HG02759 (cell line): ENCODE results near the gene KCNJ14.

Experiments
- ATAC-seq: cut with Tn5 transposase; IDR thresholded peaks from one replicate; pipeline ENCODE4 v1.9.1; 2021; ENCODE audit warnings: mild to moderate bottlenecking, moderate library complexity; ENCODE audit not compliant: unreplicated experiment

KCNJ14 gene

DNA sequence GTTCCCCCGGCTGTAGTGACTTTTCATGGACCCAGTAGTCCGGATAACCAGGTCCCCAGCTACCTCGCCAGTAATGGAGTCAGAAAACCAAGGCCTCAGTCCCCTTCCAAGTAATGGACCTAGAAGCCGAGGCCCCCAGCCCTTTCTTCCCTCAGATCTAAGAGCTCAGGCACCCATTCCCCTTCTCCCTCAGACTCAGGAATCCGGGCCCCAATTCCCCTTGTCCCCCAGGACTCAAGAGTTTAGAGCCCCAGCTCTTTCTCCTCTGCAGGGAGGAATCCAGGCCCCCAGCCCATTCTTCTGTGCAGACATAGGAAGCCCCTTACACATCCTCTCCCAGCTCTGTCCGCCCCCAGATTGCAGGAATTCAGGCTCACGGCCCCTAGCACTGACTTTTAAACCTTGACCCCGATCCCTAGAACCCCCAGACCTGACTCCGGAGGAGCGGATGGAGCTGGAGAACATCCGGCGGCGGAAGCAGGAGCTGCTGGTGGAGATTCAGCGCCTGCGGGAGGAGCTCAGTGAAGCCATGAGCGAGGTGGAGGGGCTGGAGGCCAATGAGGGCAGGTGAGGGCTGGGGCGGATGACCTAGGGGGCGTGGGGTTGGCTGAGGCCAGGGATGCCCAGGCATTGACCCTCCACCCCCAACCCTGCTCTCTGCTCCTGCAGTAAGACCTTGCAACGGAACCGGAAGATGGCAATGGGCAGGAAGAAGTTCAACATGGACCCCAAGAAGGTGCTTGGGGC is 14.7 kb downstream of the KCNJ14 start:
- no peak for ATAC-seq

DNA sequence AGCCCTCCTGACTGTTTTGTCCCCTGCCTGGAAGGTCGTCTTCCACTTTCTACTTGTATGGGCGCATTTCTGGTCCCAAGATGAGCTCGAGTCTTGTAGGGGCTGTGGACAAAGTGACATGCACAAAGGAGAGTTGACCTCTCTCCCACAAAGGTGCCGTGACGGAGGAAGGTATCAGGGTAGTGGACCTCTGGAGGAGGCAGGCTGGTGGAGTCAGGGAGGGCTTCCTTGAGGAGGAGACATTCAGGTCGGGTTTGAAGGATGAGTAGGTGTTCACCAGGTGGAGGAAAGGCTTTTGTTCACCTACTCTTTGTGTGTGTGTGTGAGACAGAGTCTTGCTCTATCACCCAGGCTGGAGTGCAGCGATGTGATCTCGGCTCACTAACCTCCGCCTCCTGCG is 15.5 kb downstream of the KCNJ14 start:
- no peak for ATAC-seq

DNA sequence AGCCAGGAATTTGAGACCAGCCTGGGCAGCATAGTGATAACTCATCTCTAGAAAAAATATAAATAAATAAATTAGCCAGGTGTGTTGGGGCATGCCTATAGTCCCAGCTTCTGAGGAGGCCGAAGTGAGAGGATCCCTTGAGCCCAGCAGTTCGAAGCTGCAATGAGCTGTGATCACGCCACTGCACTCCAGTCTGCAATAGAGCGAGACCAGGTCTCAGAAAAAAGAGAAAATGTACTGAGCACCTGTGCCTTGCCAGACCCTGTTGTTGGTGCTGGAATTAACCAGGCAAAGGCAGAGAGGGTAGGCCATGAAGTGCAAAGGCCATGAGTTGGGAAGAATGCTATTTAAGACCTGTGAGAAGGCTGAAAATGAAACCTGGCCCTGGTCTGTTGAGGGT is 16.5 kb downstream of the KCNJ14 start:
- ATAC-seq = no peak

DNA sequence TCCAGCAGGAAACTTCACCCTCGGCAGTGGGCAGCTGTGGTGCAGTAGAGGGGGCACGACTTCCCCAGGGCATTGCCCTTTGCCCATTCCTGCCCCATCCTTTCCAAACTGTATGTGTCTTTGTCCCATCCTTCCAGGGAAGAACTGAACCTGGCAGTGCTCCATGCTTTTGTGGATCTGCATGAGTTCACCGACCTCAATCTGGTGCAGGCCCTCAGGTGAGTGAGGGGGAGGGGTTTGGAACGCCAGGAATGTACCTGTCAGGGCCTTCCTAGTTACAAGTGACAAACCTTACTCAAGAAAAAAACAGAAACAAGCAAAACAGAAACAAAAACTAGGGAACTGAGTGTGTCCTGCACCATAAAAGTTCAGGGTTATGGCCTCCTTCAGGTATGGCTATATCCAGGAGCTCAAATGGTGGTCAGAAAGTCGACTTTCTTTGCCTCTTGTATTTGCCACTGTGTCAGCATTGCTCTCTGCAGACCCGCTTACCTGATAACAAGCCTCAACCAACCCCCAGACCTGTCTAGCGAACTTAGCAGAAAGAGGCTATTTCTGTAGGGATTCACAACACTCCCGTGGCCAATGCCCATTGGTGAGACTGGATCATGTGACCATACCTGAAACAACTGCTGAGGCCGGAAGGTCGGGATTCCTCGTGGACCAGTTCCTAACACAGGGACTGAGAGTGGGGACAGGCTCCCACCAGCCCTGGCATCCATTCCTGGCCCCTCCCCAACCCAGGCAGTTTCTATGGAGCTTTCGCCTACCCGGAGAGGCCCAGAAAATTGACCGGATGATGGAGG is 18.0 kb downstream of the KCNJ14 start:
- ATAC-seq = no peak

DNA sequence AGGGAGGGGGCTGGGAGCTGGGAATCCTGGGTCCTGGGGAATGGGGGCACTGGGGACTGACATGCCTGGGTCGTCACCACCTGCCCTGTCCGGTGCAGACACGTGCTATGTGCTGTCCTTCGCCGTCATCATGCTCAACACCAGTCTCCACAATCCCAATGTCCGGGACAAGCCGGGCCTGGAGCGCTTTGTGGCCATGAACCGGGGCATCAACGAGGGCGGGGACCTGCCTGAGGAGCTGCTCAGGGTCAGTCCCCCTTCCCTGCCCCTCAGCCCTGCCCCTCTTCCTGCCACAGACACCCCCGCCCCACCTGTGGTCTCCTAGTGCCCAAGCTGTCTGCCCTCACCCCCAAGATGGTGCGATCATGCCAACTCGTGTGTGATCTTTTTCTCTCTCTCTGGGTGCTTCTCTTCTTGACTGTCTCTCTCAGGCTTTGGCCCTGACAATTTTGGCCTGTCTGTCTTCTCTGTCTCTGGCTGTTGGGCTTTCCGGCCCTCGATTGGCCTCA is 18.8 kb downstream of the KCNJ14 start:
- ATAC-seq = no peak

DNA sequence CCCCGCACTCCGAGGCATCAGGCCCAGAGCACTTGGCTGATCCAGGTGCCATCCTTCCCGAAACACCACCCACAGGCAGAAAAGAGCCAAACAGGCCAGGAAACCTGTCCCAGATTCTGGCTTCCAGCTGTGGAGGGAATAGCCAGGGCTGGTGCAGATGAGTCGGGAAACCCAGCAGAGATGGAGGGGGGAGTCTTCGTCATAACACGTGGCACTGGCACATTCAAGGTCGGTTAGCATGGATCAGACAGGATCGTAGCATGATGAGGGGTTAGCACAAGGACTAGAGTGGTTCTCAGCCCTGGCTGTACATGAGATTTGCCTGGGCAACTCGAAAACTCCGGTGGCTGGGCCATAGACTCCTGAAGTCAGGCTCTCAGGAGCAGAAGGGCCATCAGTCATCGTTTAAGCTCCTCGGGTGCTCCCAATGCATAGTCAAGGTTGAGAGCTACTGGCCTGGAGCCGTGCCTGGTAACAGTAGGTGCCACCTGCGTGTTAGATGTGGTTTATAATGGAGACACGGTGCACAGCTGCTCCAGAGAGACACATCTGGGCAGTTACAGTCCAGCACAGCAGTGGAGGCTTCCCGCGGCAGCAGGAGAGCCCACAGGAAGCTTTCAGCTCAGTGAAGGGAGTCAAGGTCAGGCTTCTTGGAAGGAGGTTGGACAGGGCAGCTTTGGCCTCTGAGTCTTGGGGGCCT is 20.1 kb downstream of the KCNJ14 start:
- no peak for ATAC-seq

DNA sequence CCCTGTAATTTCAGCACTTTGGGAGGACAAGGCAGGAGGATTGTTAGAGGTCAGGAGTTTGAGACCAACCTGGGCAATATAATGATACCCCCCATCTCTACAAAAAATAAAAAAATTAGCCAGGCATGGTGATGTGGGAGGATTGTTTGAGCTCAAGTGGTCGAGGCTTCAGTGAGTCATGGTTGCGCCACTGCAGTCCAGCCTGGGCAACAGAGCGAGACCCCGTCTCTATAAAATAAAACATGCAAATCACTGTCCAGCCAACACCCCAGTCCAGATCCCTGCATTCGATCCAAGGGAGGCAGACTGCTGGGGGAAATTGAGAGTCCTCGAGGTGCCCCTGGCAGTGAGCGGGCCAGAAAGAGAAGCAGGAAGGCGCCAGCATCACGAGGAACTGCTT is 20.8 kb downstream of the KCNJ14 start:
- ATAC-seq = no peak

DNA sequence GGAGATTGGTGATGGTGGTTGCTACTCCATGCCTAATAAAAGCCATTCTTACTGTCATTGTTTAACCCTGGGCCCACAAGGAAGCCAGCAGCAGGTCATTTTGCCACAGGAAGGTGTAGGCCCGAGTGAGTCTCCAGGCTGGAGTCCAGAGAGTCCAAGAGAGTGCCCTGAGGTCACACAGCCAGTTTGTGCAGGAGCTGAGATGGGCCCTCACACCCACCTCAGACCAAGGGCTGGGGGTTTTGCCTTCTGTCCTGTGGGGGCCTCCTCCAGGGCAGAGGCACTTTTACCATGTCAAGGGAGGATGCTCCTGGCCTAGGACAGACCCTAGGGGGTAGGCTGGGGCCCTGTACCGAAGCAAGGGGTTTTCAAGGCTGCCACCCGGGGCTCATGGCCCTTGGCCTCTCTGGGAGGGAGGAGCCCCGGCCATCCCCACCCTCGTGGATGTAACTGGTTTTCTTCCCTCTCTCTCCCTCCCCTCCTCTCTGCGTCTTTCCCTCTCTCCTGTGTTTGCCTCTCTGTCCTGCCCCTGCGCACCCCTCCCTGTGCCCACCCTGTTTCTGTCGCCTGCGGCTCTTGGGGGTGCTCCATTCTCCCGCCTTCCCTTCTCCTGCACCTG is 21.8 kb downstream of the KCNJ14 start:
- ATAC-seq = no peak

DNA sequence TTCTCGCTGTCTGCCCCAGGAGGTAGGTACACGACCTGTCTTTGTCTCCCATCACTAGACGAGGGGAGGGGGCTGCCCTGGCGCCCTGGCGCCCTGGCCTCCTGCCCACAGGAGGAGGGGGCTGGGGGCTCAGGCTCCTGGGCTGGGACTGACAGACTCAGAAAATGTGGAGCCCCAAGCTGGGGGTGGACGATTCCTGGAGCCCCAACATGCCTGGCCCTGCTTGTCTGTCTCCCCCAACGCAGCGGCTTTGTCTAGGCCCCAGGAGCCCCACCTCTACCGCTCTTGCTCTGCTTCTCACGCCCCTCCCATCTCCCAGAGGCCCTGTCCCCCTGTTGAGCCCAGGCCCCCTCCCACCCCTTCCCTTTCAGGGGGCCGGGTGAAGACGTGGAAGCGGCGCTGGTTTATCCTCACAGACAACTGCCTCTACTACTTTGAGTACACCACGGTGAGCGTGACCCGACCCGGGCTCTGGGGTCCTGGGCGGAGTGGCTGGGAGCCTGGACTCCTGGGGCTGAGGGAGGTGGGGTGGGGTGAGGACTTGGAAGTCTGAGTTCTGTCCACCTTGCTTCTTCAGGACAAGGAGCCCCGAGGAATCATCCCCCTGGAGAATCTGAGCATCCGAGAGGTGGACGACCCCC is 22.4 kb downstream of the KCNJ14 start:
- ATAC-seq = no peak

DNA sequence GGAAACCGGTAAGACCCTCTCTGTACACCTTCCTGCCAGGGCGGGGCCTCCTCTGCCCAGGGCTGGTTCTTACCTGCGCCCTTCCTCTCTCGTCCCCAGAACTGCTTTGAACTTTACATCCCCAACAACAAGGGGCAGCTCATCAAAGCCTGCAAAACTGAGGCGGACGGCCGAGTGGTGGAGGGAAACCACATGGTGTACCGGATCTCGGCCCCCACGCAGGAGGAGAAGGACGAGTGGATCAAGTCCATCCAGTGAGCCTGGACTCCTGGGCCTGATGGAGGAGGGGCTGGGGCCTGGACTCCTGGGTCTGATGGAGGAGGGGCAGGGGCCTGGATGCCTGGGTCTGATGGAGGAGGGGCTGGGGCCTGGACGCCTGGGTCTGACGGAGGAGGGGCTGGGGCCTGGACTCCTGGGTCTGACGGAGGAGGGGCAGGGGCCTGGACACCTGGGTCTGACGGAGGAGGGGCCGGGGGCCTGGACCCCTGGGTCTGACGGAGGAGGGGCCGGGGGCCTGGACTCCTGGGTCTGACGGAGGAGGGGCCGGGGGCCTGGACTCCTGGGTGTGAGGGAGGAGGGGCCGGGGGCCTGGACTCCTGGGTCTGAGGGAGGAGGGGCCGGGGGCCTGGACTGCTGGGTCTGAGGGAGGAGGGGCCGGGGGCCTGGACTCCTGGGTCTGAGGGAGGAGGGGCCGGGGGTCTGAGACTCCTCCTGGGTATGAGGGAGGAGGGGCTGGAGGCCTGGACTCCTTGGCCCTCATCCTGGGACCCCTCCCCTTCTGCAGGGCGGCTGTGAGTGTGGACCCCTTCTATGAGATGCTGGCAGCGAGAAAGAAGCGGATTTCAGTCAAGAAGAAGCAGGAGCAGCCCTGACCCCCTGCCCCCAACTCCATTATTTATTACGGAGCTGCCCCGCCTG is 23.2 kb downstream of the KCNJ14 start:
- no peak for ATAC-seq

DNA sequence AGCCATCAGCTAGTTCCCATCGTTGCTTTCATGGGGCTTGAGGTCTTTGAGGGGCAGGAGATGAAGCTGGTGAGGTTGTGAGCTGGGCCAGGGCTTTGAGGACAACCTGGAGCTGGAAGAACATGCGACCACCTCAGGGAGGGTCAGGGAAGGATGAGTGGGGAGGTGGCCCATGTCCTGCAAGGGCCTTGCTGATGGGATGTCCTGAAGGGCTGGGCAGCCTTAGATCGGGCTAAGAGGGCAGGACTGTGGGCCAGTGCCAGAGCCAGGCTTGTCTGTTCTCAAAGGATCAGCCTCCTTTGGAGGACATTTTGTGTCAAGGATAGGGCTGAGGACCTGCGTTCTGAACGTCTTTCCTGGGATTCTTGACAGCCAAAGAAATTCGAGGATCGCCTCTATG is 24.3 kb downstream of the KCNJ14 start:
- ATAC-seq = no peak

DNA sequence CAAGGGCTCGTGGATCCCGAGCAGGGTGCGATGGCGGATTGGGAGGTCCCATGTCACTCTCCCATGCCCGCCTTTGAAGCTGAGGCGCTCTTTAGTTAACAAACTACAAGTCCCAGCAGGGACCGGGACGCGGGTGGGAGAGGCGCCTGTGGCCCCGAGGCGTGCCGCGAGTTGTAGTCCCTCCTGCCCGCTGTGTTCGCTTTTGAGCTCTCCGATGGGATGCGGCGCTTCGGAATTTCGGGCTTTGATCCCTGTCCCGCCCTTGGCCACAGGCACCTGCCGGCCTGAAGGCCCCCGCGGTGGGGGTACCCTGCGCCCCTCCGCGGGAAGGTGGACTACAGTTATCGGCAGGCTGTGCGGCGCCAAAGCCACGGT is 24.8 kb downstream of the KCNJ14 start:
- no peak for ATAC-seq

DNA sequence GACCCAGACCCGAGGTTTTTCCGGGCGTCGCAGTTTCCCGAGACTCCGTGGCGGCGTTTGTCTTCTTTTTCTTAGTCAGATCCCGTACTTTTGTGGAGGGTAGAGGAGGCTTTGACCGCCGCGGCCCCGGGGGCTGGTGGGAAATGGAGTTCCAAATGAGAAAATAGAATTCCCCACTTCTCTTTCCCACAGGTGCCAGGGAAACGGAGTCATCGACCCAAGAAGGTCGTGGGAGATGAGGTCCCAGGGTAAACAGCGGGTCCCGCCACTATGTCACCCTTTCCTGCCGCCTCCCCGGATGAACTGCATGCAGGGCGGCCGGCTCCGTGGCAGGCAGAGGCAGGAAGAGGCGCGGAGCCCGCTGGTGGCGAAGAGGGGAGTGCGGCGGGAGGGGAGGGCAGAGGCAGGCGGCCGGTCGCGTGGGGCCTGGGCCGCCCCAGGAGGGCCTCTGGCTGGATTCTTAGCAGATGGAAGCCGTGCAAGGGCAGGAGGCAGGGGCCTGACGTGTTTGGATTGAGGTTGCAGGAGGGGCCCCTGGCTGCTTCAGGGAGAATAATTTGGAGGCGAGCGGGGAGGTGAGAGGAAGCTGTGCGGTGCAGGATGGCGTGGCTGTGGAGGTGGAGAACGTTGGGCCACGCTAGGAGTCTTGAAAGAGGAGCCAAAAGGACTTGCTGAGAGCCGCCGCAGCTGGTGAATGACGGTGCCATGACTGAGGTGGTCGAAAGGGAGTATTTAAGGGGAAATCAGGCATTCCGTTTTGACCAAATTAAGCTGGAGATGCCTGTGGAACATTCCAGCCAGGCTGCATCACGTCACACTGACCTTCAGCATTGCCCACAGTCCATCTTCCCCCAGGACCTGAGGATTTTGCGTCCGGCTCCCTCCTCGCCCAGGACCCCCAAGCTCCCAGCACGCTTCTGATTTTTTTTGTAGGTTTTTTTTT is 25.5 kb downstream of the KCNJ14 start:
- no peak for ATAC-seq

DNA sequence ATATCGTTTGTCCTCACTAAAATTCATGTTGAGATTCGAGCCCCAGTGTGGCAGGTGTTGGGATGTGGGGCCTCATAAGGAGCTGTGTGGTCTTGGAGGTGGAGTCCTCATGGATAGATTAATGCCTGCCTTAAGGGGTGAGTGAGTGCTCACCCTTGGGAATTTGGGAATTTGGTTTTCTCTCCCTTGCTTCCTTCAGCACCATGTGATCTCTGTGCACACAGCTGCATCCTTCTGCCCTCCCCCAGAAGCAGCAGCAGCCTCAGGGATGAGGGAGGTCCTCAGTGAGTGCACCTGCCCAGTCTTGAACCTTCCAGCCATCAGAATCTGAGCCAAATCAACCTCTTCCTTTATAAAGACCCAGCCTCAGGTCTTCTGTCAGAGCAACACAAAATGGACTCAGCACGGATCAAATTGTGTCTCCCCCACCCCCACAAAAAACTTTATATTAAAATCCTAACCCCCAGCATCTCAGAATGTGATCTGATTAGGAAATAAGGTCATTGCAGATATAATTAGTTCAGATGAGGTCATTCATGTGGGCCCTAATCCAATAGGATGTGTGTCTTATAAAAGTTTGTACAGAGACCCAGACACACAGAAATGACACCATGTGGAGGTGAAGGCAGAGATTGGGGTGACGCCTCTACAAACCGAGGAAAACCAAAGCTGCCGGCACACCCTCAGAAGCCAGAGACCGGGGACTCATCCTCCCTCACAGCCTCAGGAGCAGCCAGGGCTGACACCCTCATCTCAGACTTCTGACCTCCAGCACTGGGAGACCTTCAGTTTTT is 26.7 kb downstream of the KCNJ14 start:
- ATAC-seq = no peak

DNA sequence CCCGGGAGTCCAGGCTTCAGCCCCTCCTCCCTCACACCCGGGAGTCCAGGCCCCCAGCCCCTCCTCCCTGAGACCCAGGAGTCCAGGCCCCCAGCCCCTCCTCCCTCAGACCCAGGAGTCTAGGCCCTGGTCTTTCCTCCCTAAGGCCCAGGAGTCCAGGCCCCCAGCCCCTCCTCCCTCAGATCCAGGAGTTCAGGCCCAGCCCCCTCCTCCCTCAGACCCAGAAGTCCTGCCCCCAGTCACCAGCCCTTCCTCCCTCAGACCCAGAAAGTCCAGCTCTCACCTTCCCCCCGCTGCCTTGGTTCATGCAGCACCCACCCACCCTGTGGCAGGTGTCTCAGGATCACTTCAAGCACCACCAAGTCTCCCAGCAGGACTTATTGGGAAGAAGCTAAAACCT is 27.9 kb downstream of the KCNJ14 start:
- no peak for ATAC-seq

DNA sequence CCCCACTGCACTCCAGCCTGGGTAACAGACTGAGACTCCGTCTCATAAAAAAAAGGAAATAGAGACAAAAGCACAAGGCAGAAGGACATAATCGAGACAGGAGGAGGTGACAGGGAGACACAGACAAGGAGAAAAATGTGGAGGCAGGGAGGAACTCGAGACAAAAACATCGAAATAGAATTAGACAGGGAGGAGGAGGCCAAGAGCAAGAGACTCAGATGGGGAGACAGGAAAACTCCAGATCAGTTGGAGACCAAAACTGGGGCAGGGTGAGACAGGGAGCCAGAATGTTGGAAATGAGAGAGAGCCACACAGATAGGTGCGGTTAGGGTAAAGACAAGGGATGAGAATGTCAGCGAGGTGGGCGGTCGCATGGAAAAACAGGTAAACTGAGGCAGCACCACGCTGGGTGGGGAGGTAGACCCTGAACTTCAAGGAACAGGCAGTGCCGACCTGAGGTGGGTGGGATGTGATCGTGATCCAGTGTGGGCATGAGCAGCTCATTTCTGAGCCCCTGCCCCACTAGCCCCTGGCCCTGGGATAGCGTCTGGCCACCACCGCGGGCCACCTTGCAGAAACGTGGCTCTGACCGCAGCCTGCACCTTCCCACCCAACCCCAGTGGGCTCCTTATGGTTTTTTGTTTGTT is 29.0 kb downstream of the KCNJ14 start:
- no peak for ATAC-seq

DNA sequence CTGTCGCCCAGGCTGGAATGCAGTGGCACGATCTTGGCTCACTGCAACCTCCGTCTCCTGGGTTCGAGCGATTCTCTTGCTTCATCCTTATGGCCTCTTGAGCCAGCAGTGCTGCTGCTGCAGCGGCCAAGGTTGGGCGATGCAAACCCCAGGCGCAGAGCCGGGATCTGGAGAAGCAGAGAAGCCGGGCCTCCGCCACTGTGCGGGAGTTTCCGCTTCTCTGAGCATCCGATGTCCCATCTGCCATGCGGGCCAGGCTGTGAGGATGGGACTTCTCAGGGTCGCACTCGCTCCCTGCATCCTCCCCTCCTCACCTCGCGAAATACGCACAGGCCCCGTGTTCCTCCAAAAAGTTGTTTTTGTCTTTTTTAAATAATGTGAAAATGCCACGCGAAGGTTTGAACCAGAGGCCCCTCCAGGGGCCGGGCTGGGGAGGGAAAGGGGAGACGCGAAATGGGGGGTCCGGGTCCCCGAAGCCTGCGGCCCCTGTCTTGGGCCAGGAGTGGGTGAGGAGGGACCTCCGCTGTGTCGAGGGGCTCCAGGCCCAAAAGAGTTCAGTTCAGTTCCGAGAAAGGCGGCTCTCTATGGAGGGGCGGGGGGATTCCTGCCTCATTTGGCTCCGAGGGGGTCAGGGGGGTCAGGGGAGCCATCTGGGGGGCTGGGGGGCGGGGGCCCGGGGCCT is 29.7 kb downstream of the KCNJ14 start:
- no peak for ATAC-seq
